GM23248 (cell line): ENCODE data around the gene SEMA6A. TPM values are rescaled to one million over a fixed set of nuclear protein-coding genes. Genes with fewer than 3 reads are reported as not detected.

Source experiments
- DNase-seq: peaks from one replicate; pipeline ENCODE4 v3.0.0-alpha.2; 2015
- H2AFZ ChIP-seq: fragments of 200-600 bp; sonication (generic); 2 replicates; pipeline ENCODE4 v1.6.1; 2016; ENCODE audit warnings: antibody characterized with exemption
- H3F3A ChIP-seq: fragments of 200-600 bp; sonication (generic); 2 replicates; pipeline ENCODE4 v1.6.1; 2016; ENCODE audit warnings: mild to moderate bottlenecking, antibody characterized with exemption, mixed run types; ENCODE audit not compliant: insufficient read depth
- H3K27ac ChIP-seq: fragments of 200-600 bp; sonication (generic); 2 replicates; pipeline ENCODE4 v1.5.1; 2016; ENCODE audit warnings: mild to moderate bottlenecking
- H3K27me3 ChIP-seq: fragments of 200-600 bp; sonication (generic); replicated peaks from 2 replicates; pipeline ENCODE4 v1.6.1; 2016; ENCODE audit warnings: mild to moderate bottlenecking; ENCODE audit not compliant: insufficient read depth
- H3K36me3 ChIP-seq: fragments of 200-600 bp; sonication (generic); 2 replicates; pipeline ENCODE4 v1.6.1; 2016; ENCODE audit warnings: low read depth, mild to moderate bottlenecking
- H3K4me1 ChIP-seq: fragments of 200-600 bp; sonication (generic); 2 replicates; pipeline ENCODE4 v1.6.1; 2016; ENCODE audit warnings: mild to moderate bottlenecking; ENCODE audit not compliant: insufficient read depth
- H3K4me2 ChIP-seq: fragments of 200-600 bp; sonication (generic); one replicate; pipeline ENCODE4 v1.6.1; 2016; ENCODE audit warnings: mild to moderate bottlenecking; ENCODE audit not compliant: unreplicated experiment
- H3K4me3 ChIP-seq: fragments of 200-600 bp; sonication (generic); 2 replicates; pipeline ENCODE4 v1.5.1; 2016; ENCODE audit warnings: mild to moderate bottlenecking
- H3K79me2 ChIP-seq: fragments of 200-600 bp; sonication (generic); 2 replicates; pipeline ENCODE4 v1.6.1; 2016; ENCODE audit warnings: mild to moderate bottlenecking; ENCODE audit not compliant: insufficient read depth
- H3K9ac ChIP-seq: fragments of 200-600 bp; sonication (generic); 2 replicates; pipeline ENCODE4 v1.6.1; 2016; ENCODE audit warnings: mild to moderate bottlenecking
- H3K9me2 ChIP-seq: fragments of 200-600 bp; sonication (generic); 2 replicates; pipeline ENCODE4 v1.6.1; 2016; ENCODE audit warnings: mixed run types, mild to moderate bottlenecking, moderate library complexity; ENCODE audit not compliant: insufficient read depth
- H3K9me3 ChIP-seq: fragments of 200-600 bp; sonication (generic); one replicate; pipeline ENCODE4 v1.6.1; 2017; ENCODE audit warnings: low read depth
- H4K20me1 ChIP-seq: fragments of 200-600 bp; sonication (generic); 2 replicates; pipeline ENCODE4 v1.6.0; 2016; ENCODE audit not compliant: insufficient read depth
- EZH2 ChIP-seq: fragments of 200-600 bp; sonication (generic); IDR thresholded peaks from 2 replicates; pipeline ENCODE4 v1.6.1; 2018; ENCODE audit warnings: antibody characterized with exemption, mild to moderate bottlenecking; ENCODE audit not compliant: insufficient read depth, poor library complexity, severe bottlenecking
- EZH2phosphoT487 ChIP-seq: fragments of 200-600 bp; sonication (generic); IDR thresholded peaks from 2 replicates; pipeline ENCODE4 v1.6.1; 2018; ENCODE audit warnings: antibody characterized with exemption, moderate library complexity, mild to moderate bottlenecking, low read depth; ENCODE audit not compliant: insufficient read depth
- WGBS, 2 experiments: methylation state at CpG; one replicate each; pipeline ENCODE4 v1.1.6; 2015 to 2017; ENCODE audit warnings: low lambda C conversion rate in 2 of 2, low coverage in 1 of 2; ENCODE audit errors: missing lambda C conversion rate in 2 of 2; 5-methylcytosine and 5-hydroxymethylcytosine counted together
- in situ Hi-C: fragments of 300-500 bp; cut with MboI; formaldehyde crosslinking; loops from 2 replicates; pipeline ENCODE4 v1.15.0; 2020
- polyA plus RNA-seq: library from polyadenylated mRNA; unstranded; fragments of >200 nt; fragmentation: Nextera tagmentation; extraction: Ambion mirVana; gene quantifications from 2 replicates; pipeline ENCODE4 v1.2.1, GENCODE V29; 2016
- total RNA-seq: library from RNA; depleted of rRNA; stranded (reverse); fragments of >200 nt; shearing (Covaris generic); gene quantifications from 2 replicates; pipeline ENCODE4 v1.2.3, GENCODE V29; 2014

The SEMA6A gene
- total and polyA plus RNA-seq, 2 experiments from 2014 or later = under 0.01 to 0.79 TPM

GRCh38 chr5:116605310-116606070 is 30.9 kb upstream of the SEMA6A start:
- H3K27me3 ChIP-seq = 0 out of 2 replicates have a peak, but pooled peaks cover 3% of the 10 kb centered on the region
- H3K9me3 ChIP-seq = no peaks in the 10 kb centered on the region
- H3K27ac ChIP-seq = no peak overlapping the region
- no peaks in the 10 kb centered on the region for H4K20me1 ChIP-seq
- H3K9me2 ChIP-seq = no peaks in the 10 kb centered on the region
- no peak overlapping the region for H3K4me2 ChIP-seq
- no peak overlapping the region for H3K4me3 ChIP-seq
- no peaks in the 10 kb centered on the region for H3F3A ChIP-seq
- H2AFZ ChIP-seq = no peak overlapping the region
- 2 to 3% methylated on average over 4 of the region's 4 CpGs for WGBS, 2 experiments
- in situ Hi-C loops = no loop called here
- H3K36me3 ChIP-seq = no peaks in the 10 kb centered on the region
- no peak overlapping the region for H3K9ac ChIP-seq
- no peaks in the 10 kb centered on the region for H3K4me1 ChIP-seq
- no peak for DNase-seq
- TF ChIP-seq EZH2 (no peak), EZH2phosphoT487 (no peak)
- no peaks in the 10 kb centered on the region for H3K79me2 ChIP-seq

GRCh38 chr5:116604805-116605204 is 30.2 kb upstream of the SEMA6A start:
- Histone ChIP-seq H3K36me3 (no peaks in the 10 kb centered on the region), H3K9me3 (no peaks in the 10 kb centered on the region), H3K4me1 (no peaks in the 10 kb centered on the region), H3K9me2 (no peaks in the 10 kb centered on the region), H3K4me3 (no peak overlapping the region), H2AFZ (no peak overlapping the region), H4K20me1 (no peaks in the 10 kb centered on the region), H3K79me2 (no peaks in the 10 kb centered on the region), H3K9ac (no peak overlapping the region), H3K27me3 (0 out of 2 replicates have a peak, but pooled peaks cover 3% of the 10 kb centered on the region), H3K27ac (no peak overlapping the region), H3K4me2 (no peak overlapping the region), H3F3A (no peaks in the 10 kb centered on the region)
- DNase-seq = no peak
- WGBS, 2 experiments = 16 to 18% methylated on average over 4 of the region's 4 CpGs
- in situ Hi-C loops = no loop called here
- no peak for TF ChIP-seq EZH2phosphoT487
- TF ChIP-seq EZH2 = no peak

GRCh38 chr5:116600876-116601275 is 26.3 kb upstream of the SEMA6A start:
- no peak overlapping the region for H3K9ac ChIP-seq
- no peaks in the 10 kb centered on the region for H3K36me3 ChIP-seq
- no peaks in the 10 kb centered on the region for H3K9me2 ChIP-seq
- no peak overlapping the region for H2AFZ ChIP-seq
- WGBS, 2 experiments = 0% methylated on average over 3 of the region's 3 CpGs
- H3K4me2 ChIP-seq = no peak overlapping the region
- H3K9me3 ChIP-seq = no peaks in the 10 kb centered on the region
- in situ Hi-C loops = no loop called here
- no peak overlapping the region for H3K4me3 ChIP-seq
- no peaks in the 10 kb centered on the region for H3K79me2 ChIP-seq
- no peaks in the 10 kb centered on the region for H4K20me1 ChIP-seq
- H3F3A ChIP-seq = no peaks in the 10 kb centered on the region
- DNase-seq = peak; percentile 31
- no peaks in the 10 kb centered on the region for H3K4me1 ChIP-seq
- 0 out of 2 replicates have a peak, but pooled peaks cover 3% of the 10 kb centered on the region for H3K27me3 ChIP-seq
- no peak overlapping the region for H3K27ac ChIP-seq
- no peak for TF ChIP-seq EZH2
- no peak for TF ChIP-seq EZH2phosphoT487

GRCh38 chr5:116598911-116599310 is 24.3 kb upstream of the SEMA6A start:
- 0 out of 2 replicates have a peak, but pooled peaks cover 3% of the 10 kb centered on the region for H3K27me3 ChIP-seq
- no peaks in the 10 kb centered on the region for H3K79me2 ChIP-seq
- H3K4me1 ChIP-seq = no peaks in the 10 kb centered on the region
- 0% methylated on average over 1 of the region's 1 CpG for WGBS, 2 experiments
- no peak for TF ChIP-seq EZH2
- TF ChIP-seq EZH2phosphoT487 = no peak
- no peaks in the 10 kb centered on the region for H4K20me1 ChIP-seq
- H3K4me2 ChIP-seq = no peak overlapping the region
- H3F3A ChIP-seq = no peaks in the 10 kb centered on the region
- no peak overlapping the region for H3K27ac ChIP-seq
- DNase-seq = no peak
- H3K9ac ChIP-seq = no peak overlapping the region
- no peaks in the 10 kb centered on the region for H3K9me3 ChIP-seq
- H2AFZ ChIP-seq = no peak overlapping the region
- H3K4me3 ChIP-seq = no peak overlapping the region
- in situ Hi-C loops = no loop called here
- H3K36me3 ChIP-seq = no peaks in the 10 kb centered on the region
- H3K9me2 ChIP-seq = no peaks in the 10 kb centered on the region
